Measurements from ENCODE around the gene PLAC1.

Gene PLAC1

GRCh38 chrX:134658002-134658759 is at the start of gene PLAC1:
Gene PLAC1 (minus strand): TSS chrX:134658471. CDS start chrX:134566682, 91,789 bp downstream.
- DNase-seq, result no peak

- no peak for DNase-seq
These were observed 47.9 kb upstream of the PLAC1 start for GRCh38 chrX:134706138-134706537.

- no peak for DNase-seq
These were observed 37.7 kb upstream of the PLAC1 start for GRCh38 chrX:134695999-134696398.

GRCh38 chrX:134694333-134695322 is 36.4 kb upstream of the PLAC1 start:
- DNase-seq, result no peak

GRCh38 chrX:134693644-134694043 is 35.4 kb upstream of the PLAC1 start:
- DNase-seq, result no peak

GRCh38 chrX:134692990-134693389 is 34.7 kb upstream of the PLAC1 start:
- DNase-seq, result no peak

GRCh38 chrX:134692233-134692632 is 34.0 kb upstream of the PLAC1 start:
- no peak for DNase-seq

- DNase-seq, result no peak
These were observed 33.2 kb upstream of the PLAC1 start for GRCh38 chrX:134691453-134691852.

GRCh38 chrX:134688839-134689238 is 30.6 kb upstream of the PLAC1 start:
- no peak for DNase-seq

- no peak for DNase-seq
These were observed 30.0 kb upstream of the PLAC1 start for GRCh38 chrX:134688031-134688823.

GRCh38 chrX:134685668-134686067 is 27.4 kb upstream of the PLAC1 start:
- DNase-seq, result no peak

- no peak for DNase-seq
These were observed 26.7 kb upstream of the PLAC1 start for GRCh38 chrX:134684956-134685355.

GRCh38 chrX:134683351-134684005 is 25.2 kb upstream of the PLAC1 start:
- DNase-seq, result no peak

- no peak for DNase-seq
These were observed 23.8 kb upstream of the PLAC1 start for GRCh38 chrX:134682081-134682480.

GRCh38 chrX:134679644-134680043 is 21.4 kb upstream of the PLAC1 start:
- no peak for DNase-seq

- DNase-seq, result no peak
These were observed 20.9 kb upstream of the PLAC1 start for GRCh38 chrX:134679221-134679620.

- DNase-seq, result no peak
These were observed 19.1 kb upstream of the PLAC1 start for GRCh38 chrX:134677332-134677731.

- DNase-seq, result no peak
These were observed 18.2 kb upstream of the PLAC1 start for GRCh38 chrX:134676436-134676835.

GRCh38 chrX:134673123-134673522 is 14.9 kb upstream of the PLAC1 start:
- no peak for DNase-seq

- DNase-seq, result no peak
These were observed 13.8 kb upstream of the PLAC1 start for GRCh38 chrX:134672101-134672500.

GRCh38 chrX:134671294-134671693 is 13.0 kb upstream of the PLAC1 start:
- no peak for DNase-seq

GRCh38 chrX:134670134-134670924 is 12.1 kb upstream of the PLAC1 start:
- DNase-seq, result no peak

Data from NCI-H526 (cell line).